ENCODE data around the gene NPAS3.

- TF ChIP-seq CTCF (IDR thresholded peaks at IDR 0.05 in 8 of 11, conservative IDR thresholded peaks at IDR 0.05 in 3 of 11), result no peak
- TF ChIP-seq POLR2AphosphoS5 (IDR thresholded peaks at IDR 0.05), result no peak
Observed at GRCh38 chr14:33061667-33062325, 123.1 kb downstream of the NPAS3 start.
